SH-SY5Y (cell line): ENCODE data around the gene TIMM10B.

ENCODE experiments used
- GATA2 ChIP-seq: IDR thresholded peaks from 2 replicates; pipeline ENCODE4 v1.6.1; 2011; ENCODE audit warnings: mild to moderate bottlenecking, low read depth, low read length
- GATA3 ChIP-seq: IDR thresholded peaks from 2 replicates; pipeline ENCODE4 v1.6.1; 2011; ENCODE audit warnings: low read depth, mild to moderate bottlenecking, low read length, moderate library complexity

- TF ChIP-seq GATA3 (no peak), GATA2 (no peak)
Observed at GRCh38 chr11:6476571-6476970, 4.7 kb upstream of the TIMM10B start.
